LNCaP clone FGC (cell line): ENCODE data around the gene NRARP.

Source experiments
- DNase-seq: peaks from one replicate; pipeline ENCODE4 v3.0.0-alpha.2; 2011; ENCODE audit warnings: low read depth
- H3K4me3 ChIP-seq: 2 replicates; pipeline ENCODE4 v1.5.1; 2011; ENCODE audit warnings: mild to moderate bottlenecking, low read depth, low read length, control low read depth
- TF ChIP-seq, protein P1 (sequence below): IDR thresholded peaks from 2 replicates; pipeline ENCODE4 v1.5.1; 2012; ENCODE audit warnings: mild to moderate bottlenecking; ENCODE audit not compliant: control insufficient read depth, insufficient read depth; ENCODE audit errors: extremely low read depth

NRARP gene

DNA sequence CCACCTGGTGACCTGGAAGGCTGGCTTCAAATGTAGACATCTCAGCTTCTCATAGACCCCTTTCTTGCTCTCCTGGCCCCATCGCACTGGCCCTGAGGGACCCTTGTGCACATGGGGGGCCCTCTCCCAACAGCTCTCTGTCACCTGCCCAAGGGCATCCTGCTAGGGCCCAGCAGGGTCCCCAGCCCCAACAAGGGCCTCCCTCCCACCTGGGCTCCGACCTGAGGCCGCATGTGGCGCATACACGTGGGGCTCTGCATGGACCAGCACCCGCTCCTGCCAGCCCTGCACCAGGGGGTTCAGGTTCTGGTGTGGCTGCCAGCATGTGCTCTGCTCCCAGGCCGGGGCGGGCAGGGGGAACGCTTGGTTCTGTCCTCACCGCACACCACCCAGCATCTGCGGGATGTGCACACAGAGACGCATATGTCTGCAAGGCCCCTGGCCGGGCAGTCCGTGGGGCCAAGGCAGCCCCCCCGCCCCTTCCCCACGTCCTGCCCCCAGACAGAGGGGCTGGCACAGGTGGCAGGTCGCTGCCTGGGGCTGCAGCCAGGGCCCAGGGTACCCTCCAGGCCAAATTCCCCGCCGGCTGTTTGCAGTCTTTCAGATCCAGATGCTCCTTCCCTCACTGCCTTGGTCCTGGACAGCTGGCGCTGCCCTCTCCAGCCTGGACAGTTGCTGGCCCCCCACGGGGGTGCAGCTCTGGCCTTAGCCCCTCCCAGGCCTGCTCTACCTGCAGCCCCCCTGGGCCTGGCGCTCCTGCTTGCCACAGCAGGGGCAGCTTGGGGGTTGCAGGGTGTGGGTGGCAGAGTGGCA is 17.9 kb upstream of the NRARP start:
- DNase-seq, result no peak

DNA sequence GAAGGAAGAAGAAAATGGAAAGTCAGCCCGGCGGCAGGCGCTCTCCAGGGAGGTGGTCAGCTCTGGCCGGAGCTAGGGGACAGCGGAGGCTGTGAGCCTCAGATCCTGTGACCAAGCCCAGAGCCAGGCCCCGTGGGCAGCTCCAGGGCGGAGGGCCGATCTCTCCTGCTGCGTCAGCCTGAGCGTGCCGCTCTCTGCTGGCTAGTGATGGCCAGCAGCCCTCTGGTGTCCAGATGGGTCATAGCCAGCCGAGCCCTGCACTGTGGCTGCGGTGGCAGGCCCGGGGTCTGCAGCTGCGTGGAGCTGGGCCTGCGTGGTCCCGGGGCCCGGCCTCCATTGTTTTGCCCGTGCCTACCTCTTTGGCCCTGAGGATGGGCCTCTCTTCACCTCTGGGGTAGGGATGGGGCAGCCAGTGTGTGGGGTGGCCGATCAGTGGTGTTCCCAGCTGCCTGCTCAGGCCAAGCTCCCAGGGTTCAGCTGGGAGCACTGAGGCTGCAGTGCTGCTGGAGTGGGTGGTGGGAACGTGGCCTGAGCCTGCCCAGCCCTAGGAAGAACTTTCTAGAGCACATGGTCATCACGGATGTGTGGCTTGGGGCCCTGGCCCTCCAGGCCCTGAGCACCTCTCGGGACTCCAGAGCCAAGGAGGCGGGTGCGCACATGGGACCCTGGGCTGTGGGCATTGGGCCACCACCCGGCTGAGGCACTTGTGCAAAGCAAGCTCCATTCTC is 17.1 kb upstream of the NRARP start:
- H3K4me3 ChIP-seq, result no peak overlapping the region
- DNase-seq, result no peak
- TF ChIP-seq, protein P1, sequence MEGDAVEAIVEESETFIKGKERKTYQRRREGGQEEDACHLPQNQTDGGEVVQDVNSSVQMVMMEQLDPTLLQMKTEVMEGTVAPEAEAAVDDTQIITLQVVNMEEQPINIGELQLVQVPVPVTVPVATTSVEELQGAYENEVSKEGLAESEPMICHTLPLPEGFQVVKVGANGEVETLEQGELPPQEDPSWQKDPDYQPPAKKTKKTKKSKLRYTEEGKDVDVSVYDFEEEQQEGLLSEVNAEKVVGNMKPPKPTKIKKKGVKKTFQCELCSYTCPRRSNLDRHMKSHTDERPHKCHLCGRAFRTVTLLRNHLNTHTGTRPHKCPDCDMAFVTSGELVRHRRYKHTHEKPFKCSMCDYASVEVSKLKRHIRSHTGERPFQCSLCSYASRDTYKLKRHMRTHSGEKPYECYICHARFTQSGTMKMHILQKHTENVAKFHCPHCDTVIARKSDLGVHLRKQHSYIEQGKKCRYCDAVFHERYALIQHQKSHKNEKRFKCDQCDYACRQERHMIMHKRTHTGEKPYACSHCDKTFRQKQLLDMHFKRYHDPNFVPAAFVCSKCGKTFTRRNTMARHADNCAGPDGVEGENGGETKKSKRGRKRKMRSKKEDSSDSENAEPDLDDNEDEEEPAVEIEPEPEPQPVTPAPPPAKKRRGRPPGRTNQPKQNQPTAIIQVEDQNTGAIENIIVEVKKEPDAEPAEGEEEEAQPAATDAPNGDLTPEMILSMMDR, result no peak

More for the DNA sequence above, 17.9 kb upstream of the NRARP start:
- H3K4me3 ChIP-seq, result no peak overlapping the region
- TF ChIP-seq, protein P1, result no peak

DNA sequence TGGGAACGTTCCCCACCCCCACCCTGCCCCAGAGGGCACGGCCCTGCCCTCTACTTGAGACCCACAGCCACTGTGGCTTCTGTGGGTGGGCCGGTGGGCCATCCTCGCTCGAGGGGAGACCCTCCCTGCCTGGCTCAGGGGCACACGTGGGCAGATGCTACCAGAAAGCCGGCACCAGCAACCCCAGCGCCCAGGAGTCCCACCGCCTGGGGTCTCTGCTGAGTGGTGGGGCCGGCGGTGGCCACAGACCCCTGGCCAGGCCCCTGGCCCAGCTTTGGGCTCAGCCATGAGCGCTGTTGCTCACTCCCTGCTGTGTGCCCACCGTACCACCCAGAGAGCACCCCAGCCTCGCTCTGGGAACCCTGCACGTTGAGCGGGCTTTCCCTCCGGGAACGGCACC is 16.5 kb upstream of the NRARP start:
- no peak for DNase-seq
- TF ChIP-seq, protein P1, result no peak
- H3K4me3 ChIP-seq, result no peak overlapping the region

DNA sequence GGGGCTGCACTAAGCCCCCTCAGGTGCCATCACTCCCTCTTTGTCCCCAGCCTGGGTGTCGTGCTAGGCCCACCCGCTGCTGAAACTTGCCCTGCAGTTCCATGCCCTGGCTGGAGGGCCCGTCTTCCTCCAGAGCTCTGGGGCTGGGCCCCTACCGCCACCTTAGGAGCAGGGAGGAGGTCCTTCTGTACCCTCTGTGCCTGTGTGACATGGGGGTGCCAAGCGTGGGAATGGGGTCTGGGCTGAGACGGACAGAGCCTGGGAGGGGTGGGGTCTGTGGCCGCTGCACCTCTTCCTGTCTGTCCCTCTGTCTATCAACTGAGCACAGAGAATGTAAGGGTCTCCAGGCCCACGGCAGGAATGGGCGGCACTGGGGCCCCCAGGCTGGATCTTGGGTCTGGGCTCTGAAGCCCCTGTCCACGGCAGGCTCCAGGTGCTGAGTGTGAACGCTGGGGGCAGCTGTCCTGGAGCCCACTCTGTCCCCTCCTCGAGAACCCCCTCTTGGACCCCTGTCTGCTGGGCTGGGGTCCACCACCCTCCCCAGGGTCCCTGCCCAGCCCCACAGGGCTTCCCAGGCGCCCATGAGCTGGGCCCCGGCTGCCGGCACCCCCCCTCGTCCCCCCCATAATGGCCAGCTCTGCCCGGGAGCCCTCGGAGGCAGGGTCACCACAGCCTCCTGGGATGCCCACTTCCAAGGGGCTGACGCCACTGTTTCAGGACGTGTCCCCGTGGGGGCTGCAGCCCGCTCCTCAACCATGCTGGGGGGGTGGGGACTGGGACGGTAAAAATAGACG is 15.8 kb upstream of the NRARP start:
- no peak for DNase-seq
- TF ChIP-seq, protein P1, result no peak
- no peak overlapping the region for H3K4me3 ChIP-seq

DNA sequence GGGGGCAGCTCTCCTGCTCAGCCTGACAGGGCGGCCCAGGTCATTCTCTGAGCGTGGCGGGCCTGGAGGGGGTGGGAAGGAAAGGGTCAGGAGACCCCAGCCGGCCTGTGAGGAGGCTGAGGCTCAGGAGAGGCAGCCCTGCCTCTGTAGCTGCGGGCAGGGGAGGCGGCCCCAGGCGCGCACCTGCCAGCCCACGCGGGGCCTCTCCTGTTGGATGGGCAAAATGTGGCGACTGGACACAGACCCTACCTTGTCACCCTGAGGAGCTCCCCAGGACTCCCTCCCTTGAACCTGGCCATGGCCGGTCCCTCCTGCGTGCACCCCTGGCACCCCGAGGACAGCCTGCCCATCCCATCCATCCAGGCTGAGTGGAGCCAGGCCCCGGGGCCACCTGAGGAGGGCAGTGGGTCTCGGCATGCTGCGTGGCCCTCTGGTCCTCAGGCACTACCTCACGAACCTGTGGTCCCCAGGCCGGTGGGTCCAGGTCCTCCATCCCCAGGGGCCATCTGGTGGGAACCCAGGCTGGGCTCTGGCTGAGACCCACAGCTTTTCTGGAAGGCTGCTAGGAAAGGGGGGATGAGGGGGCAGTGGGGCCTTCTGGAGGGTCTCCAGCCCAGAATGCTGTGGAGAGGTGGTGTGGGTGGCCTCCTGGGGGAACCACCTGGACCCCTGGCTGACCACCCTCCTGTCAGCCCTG is 15.1 kb upstream of the NRARP start:
- DNase-seq, result no peak
- no peak overlapping the region for H3K4me3 ChIP-seq

More for the DNA sequence above, 15.1 kb upstream of the NRARP start:
- TF ChIP-seq, protein P1, result no peak
